GM21381 (cell line): ENCODE measurements around the gene PHACTR2.

Experiments
- ATAC-seq: cut with Tn5 transposase; IDR thresholded peaks from one replicate; pipeline ENCODE4 v1.9.1; 2021; ENCODE audit warnings: mild to moderate bottlenecking, moderate library complexity; ENCODE audit not compliant: unreplicated experiment

Gene PHACTR2

GRCh38 chr6:143739341-143739851, 61.6 kb downstream of the PHACTR2 start:
- ATAC-seq, result no peak

DNA sequence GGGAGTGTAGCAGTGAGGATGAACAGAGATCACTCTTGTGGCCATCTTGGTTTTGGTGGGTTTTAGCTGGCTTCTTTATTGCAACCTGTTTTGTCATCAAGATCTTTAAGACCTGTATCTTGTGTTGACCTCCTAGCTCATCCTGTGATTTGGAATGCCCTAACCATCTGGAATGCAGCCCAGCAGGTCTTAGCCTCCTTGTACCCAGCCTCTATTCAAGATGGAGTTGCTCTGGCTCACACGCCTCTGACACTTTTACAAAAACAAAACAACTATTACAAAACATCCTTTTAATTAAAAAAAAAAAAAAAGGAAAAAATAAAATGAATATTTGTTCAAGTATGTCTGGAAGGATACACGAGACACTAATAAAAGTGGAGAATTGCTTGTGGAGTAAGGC, 62.4 kb downstream of the PHACTR2 start:
- ATAC-seq, result no peak

- no peak for ATAC-seq
Observed at GRCh38 chr6:143741480-143741879, 63.7 kb downstream of the PHACTR2 start.

DNA sequence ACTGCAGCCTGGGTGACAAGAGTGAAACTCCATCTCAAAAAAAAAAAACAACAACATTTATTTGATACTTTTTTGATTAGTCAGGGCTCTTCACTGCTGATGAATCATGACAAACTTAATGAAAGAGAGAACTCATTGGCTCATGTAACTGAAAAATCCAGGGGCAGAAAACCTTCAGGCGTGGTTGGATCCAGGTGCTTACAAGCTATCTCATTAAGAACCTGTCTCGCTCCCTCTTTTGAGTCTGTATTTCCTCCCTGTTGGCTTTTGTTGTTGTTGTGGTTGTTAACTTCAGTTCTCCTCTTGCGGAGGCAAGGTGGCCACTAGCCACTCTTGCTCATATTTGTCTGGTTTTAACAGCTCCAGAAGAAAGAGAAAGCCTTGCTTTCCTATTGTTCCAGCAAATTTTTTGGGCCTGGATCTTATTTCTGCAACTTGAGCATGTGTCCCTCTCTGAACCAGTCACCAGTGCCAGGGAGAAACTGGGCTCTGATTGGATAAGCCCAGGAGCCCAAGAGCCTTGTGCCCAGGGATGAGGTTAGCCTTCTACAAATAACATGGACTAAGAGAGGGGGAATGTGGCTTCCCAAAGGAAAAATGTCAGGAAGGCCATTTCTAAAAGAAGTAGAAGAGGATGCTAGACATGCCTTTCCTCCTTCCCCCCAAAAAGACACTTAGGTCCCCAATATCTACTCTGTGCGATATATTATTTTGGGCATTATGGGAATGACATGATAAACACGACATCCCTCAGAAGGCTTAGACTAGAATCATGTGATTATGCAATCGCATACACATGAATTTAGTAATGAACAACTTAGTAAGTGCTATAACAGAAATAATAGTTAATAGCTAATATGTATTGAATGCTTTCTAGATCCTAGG, 64.5 kb downstream of the PHACTR2 start:
- ATAC-seq, result no peak

DNA sequence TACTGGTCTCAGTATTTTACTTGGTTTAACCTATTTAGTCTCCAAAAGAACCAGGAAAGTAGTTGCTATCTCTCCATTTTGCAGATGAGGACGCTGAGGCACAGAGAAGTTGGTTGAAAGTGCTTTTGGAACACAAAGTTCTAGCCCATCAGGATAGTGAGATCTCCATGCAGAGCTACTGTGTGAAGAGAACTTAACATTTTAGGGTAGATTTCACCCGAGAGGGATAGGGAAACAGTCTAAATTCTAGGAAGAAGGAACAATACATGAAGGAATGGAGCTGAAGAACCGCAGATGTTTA, 65.1 kb downstream of the PHACTR2 start:
- ATAC-seq, result no peak

- no peak for ATAC-seq
Observed at GRCh38 chr6:143743301-143744166, 65.8 kb downstream of the PHACTR2 start.

GRCh38 chr6:143744551-143745165, 66.9 kb downstream of the PHACTR2 start:
- ATAC-seq, result no peak

DNA sequence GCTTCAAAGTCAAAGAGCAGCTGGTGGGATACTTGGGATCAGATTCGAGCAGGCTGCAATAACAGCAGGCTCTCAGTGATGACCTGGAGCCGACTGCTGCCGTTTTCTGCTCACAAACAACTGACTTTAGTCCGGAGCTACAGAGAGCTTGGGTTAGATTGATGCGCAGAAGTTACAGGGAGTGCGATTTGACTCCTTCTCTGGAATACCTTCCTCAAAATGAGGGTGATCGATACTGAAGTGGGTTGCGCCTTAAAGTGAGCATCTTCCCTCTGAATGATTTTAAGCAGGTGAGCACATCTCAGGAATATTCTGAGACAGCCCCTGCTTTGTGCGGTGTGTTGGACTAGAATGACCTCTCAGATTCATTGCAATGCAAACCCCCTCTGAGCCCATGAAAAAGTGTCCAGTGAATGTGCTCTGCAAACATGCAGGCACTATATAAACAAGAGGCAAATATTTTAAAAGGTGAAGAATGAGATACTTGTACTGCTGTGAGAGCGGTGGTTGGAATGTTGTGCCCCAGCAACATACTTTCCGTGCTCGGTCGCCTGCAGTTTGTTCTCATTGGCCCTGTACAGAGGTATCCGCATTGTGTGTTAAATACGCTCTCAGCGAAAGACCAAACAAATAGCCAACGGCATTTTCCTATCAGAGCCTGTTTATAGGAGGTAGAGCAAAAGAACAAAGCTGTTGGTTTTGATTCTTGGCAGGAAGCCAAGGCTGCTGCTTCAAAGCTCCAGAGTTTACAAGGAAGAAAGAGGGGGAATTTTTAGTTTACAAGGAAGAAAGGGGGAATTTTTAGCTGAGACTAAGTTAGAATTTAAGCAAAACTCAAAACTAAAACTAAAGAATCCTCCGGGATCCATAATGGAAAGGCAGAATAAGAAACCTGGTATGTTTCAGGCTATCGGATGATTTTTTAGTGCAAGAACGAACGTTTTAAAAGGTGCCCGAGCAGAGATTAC, 67.7 kb downstream of the PHACTR2 start:
- no peak for ATAC-seq

DNA sequence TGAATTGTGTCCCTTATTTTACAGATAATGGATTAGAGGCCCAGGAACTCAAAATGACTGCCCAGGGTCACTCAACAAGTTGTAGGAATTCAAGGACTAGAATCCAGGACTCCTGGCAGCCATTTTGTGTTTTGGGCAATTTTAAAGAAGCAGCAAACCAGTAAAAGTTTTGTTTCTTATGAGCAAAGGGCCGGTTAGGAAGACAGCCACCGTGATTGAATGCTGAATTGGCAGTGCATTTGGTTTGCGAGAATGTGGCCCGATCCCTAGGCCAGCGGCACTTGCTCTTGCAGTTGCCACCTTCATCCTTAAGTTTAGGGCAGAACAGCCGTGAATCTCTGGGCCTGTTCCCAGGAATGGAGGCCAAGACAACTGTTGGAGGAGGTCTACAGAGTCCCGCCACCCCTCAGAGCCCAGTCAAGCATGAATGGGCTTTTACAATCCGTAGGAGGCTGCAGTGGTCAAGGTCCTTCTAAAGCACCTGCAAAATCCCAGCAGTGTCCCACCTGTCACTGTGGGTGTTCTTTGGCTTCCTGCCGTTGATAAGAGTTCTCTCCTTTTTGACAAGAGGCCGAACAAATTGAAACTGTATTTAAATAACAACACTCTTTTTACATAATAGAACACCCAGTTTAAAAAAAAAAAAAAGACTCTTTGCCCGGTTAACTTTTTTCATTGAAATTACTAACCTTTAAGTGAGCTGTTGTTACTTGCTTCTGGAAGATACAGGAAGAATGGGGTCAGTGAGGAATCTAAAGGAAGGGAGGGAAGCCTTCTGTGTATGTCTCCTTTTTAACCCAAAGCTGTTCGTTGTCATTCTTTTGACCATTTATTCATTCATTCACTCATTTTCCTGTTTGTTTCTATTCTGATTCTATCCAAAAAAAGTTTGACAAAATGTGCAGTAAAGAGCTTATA, 68.7 kb downstream of the PHACTR2 start:
- ATAC-seq, result no peak

GRCh38 chr6:143747347-143747842, 69.6 kb downstream of the PHACTR2 start:
- no peak for ATAC-seq

DNA sequence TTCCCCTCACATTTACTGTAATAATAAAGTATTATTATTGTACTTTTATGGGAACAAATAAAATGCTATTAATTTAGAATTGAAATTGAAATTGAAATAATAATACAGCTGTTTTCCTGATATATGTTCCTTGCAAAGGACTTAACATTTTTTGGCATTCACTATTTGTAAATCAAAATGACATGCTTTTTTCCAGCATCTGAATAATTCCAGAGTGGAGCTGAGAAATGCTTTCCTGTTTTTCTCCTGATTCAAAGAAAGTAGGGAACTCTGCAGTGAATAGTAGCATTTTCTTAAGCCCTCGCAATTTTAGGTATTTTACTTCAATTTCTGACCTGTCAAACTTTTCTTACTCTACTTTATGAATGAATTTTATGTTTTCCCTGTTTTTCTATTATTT, 72.1 kb downstream of the PHACTR2 start:
- ATAC-seq, result no peak

DNA sequence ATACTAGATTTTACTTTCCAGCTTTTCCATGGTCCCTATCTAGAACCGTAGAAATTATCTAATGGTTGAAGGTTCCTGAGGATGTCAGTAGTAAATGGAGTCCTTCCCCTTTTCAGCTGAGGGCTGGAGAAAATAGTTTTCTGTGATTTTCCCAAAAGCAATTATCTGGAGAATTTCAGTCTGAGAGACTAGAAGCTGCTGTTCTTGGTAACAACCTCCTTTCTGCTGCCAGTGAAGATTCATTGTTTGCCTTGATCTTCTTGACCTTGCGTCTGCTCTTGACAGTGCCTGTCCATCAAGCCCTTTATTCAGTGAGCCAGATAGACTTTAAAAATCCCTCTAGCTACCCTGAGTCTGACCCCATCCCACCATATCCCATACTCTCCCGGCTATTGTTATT, 73.1 kb downstream of the PHACTR2 start:
- ATAC-seq, result no peak

- ATAC-seq, result no peak
Observed at GRCh38 chr6:143752459-143752858, 74.7 kb downstream of the PHACTR2 start.

DNA sequence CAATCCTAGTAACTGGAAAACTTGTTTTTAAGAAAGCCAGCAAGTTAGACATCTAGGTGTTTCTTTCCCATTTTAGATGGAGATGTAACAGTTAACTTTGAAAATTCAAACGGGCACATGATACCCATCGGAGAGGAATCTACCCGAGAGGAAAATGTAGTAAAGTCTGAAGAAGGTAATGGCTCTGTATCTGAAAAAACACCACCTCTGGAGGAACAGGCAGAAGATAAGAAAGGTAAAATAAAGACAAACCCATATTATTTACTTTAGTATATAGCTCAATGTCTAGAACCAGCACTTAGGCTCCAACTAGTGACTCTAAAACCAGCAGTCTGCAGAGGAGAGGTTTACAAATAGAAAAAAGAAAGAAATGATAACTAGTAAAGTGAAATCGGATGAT, 75.9 kb downstream of the PHACTR2 start:
- no peak for ATAC-seq

GRCh38 chr6:143754204-143754603, 76.4 kb downstream of the PHACTR2 start:
- ATAC-seq, result no peak

GRCh38 chr6:143755301-143755744, 77.6 kb downstream of the PHACTR2 start:
- ATAC-seq, result no peak

- ATAC-seq, result no peak
Observed at GRCh38 chr6:143757346-143757832, 79.6 kb downstream of the PHACTR2 start.

DNA sequence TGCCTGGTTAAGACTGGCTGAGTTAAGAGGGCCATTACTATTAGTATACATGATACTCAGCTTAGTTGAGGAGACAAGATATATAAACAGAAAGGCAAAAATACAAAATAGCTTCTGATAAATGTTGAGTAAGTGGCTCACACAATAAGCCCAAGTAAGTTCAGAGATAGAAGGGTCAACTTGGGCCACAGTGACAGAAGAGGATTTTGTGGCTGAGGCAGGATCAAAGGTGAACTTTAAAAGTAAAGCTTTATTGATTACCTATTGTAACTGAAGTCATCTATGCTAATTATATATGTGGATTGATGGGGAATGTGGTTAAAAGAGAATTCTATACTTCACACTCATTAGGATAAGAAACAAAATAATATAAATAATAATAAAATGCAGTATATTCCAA, 80.8 kb downstream of the PHACTR2 start:
- no peak for ATAC-seq

GRCh38 chr6:143759666-143760065, 81.9 kb downstream of the PHACTR2 start:
- ATAC-seq, result no peak
